ENCODE results near the gene PPP5C. TPM values are rescaled to one million over a fixed set of nuclear protein-coding genes. Genes with fewer than 3 reads are reported as not detected.

Gene PPP5C
- total RNA-seq, 4 donors from 2014 or later = 39.9 to 74.7 (median 61.9) TPM

DNA sequence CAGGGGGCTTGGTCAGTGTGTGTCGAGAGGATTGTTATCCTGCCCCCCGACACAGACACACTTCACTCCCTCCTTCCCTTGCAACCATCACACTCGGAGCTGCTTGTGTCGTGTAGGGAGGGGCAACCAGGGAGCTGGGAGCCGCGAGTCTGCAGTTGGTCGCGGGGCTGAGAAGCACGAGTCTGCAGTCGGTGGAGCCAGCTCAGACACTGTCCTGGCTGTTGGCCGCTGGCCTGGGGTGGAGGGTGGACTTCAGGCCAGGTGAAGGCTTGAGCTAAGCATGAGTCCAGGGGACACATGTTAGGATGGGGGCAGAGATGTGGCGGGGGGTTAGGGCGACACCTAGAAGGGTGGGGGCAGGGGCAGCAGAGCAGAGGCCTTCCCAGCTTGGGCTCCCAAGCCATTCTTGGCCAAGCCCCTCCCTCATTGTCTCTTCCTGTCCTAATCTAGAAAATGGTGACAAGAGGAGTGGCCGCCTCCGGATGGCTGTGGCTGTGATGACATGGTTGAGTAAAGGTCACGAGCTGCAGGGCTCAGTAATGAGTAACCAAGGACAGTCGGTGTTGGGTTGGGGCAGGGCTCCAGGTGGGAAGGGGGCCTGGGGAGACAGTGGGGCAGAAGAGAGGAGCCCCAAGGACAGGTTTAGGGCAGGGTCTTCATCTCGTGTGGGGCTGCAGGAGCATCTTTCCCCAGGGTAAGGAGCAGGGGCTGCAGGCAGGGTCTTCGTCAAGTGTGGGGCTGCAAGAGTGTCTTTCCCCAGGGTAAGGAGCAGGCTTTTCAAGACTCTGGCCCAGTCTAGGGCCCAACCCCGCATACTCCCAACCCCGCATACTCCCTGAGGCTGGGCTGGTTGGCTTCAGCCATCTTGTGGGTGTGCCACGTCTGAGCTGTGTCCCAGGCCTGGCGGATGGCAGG lies 8.6 kb downstream of the PPP5C start:
- Histone ChIP-seq H3K27ac (replicated peaks in 1 of 4) (no peak overlapping the region), H3K27me3 (no peaks in the 10 kb centered on the region), H3K36me3 (peaks cover 14 to 54% (median 50%) of the 10 kb centered on the region in 4 donors), H3K4me1 (peaks cover 18 to 38% (median 32%) of the 10 kb centered on the region in 4 donors), H3K4me3 (no peak overlapping the region), H3K9me3 (no peaks in the 10 kb centered on the region)
- no peak for DNase-seq (ENCODE audit: extremely low spot score)
- intact Hi-C loops (cut with DNase I) = no loop called here
- 87% methylated on average over 18 of the region's 23 CpGs for WGBS
- TF ChIP-seq POLR2A (IDR thresholded peaks at IDR 0.05; ENCODE audit: low read depth) (no peak), EP300 (IDR thresholded peaks at IDR 0.05) (no peak), POLR2AphosphoS5 (IDR thresholded peaks at IDR 0.05) (no peak)
- TF ChIP-seq, protein P1, sequence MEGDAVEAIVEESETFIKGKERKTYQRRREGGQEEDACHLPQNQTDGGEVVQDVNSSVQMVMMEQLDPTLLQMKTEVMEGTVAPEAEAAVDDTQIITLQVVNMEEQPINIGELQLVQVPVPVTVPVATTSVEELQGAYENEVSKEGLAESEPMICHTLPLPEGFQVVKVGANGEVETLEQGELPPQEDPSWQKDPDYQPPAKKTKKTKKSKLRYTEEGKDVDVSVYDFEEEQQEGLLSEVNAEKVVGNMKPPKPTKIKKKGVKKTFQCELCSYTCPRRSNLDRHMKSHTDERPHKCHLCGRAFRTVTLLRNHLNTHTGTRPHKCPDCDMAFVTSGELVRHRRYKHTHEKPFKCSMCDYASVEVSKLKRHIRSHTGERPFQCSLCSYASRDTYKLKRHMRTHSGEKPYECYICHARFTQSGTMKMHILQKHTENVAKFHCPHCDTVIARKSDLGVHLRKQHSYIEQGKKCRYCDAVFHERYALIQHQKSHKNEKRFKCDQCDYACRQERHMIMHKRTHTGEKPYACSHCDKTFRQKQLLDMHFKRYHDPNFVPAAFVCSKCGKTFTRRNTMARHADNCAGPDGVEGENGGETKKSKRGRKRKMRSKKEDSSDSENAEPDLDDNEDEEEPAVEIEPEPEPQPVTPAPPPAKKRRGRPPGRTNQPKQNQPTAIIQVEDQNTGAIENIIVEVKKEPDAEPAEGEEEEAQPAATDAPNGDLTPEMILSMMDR (IDR thresholded peaks at IDR 0.05) = no peak

DNA sequence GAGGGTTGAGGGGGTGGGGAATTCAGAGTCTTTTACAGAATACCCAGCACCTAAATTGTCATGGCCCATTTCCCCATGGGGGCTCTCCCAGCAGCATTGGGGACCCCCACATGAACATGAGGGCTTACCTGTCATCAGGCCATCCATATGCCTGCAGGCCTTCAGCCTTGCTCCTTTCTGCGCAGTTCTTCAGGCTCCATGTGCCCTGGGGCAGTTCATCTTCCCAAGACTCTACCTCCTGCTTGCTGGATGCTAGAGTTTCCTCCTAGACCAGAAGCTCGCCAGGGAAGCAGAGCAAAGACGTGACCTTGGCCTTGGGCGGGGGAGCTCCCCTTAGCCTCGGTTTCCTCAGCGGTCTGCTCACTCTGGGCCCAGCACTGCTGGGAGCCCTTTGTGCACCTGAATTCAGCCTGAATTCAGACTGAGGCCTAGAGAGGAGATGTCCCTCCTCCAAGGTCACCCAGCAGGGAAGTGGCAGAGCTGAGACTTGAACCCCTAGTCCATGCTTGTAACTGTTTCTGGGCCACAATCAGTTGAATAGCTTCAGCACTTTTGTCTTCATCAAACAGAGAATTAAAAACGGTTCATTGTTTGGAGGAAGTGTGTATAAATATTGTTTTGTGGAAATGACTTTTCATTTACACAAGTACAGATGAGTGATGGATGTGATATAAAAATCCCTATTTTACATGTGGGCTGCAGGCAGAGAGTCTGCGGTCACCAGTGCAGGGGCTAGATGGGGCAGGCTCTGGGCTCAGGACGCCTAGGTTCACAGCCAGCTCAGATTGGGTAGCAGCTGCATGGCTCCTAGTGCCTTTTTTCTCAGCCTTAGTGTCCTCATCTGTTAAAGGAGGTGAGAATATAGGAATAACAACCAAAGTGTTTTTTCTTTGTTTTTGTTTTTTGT lies 9.5 kb downstream of the PPP5C start:
- Histone ChIP-seq H3K27ac (replicated peaks in 1 of 4) (no peak overlapping the region), H3K36me3 (peaks cover 14 to 54% (median 50%) of the 10 kb centered on the region in 4 donors), H3K9me3 (no peaks in the 10 kb centered on the region), H3K4me3 (no peak overlapping the region), H3K27me3 (no peaks in the 10 kb centered on the region), H3K4me1 (peaks cover 8 to 29% (median 23%) of the 10 kb centered on the region in 4 donors)
- intact Hi-C loops (cut with DNase I) = no loop called here
- TF ChIP-seq, protein P1 (IDR thresholded peaks at IDR 0.05) = no peak
- TF ChIP-seq POLR2A (IDR thresholded peaks at IDR 0.05; ENCODE audit: low read depth) (no peak), EP300 (IDR thresholded peaks at IDR 0.05) (no peak), POLR2AphosphoS5 (IDR thresholded peaks at IDR 0.05) (no peak)
- DNase-seq (ENCODE audit: extremely low spot score) = no peak
- 85% methylated on average over 5 of the region's 9 CpGs for WGBS

DNA sequence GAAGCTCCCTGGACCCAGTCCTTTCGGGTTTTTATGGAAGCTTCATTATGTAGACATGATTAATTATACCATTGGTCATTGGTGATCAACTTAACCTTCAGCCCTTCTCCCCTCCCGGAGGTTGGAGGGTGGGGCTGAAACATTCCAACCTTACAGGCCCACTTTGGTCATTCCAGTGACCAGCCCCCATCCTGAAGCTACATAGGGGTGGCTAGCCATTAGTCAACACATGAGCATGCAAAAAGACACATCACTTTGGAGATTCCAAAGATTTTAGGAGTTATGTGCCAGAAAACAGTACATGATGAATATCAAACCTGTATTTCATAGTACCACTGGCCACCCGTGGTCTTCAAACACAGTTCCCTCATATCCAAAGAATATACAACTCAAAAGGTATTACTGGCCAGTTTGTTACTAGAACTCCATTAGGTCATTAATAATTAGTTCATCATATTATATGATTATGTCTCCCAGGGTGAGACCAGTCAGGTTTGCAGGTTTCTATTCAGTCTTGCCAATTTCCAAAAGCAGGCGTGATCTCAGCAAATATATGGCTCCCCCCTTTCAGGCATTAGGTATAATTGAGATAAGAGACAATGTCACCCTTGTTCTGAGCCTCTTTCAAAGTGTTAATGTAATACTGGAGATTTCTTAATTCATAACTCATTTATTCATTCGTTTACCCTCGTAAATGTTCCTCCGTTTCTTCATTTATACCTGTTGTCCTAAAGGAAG lies 11.1 kb downstream of the PPP5C start:
- H3K36me3 ChIP-seq = peaks cover 14 to 52% (median 48%) of the 10 kb centered on the region in 4 donors
- no peaks in the 10 kb centered on the region for H3K9me3 ChIP-seq
- no peaks in the 10 kb centered on the region for H3K27me3 ChIP-seq
- TF ChIP-seq, protein P1 (IDR thresholded peaks at IDR 0.05) = no peak
- no peak for TF ChIP-seq POLR2AphosphoS5 (IDR thresholded peaks at IDR 0.05)
- TF ChIP-seq EP300 (IDR thresholded peaks at IDR 0.05) = no peak
- no peak for TF ChIP-seq POLR2A (IDR thresholded peaks at IDR 0.05; ENCODE audit: low read depth)
- no peak overlapping the region for H3K4me3 ChIP-seq
- 84% methylated on average over 7 of the region's 7 CpGs for WGBS
- H3K27ac ChIP-seq (replicated peaks in 1 of 4) = no peak overlapping the region
- intact Hi-C loops (cut with DNase I) = no loop called here
- peaks cover 0 to 19% (median 13%) of the 10 kb centered on the region in 4 donors for H3K4me1 ChIP-seq
- no peak for DNase-seq (ENCODE audit: extremely low spot score)

DNA sequence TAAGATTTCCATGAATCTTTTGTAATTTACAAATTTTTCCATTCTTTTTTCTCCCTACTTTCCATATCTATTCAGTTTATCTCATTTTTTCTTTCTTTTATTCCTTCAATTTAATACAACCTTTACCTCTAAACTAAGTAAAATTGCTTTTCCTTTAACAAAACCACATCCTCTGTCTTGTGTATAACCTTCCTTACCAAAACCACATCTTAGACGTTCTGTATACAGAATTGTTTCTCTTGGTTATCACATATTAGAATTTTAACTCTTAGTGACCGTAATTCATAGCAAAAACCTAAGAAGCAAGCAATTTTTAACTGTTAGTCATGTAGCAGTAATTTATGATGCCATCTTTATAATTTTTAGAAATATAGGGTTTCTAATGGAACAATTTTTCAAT lies 15.0 kb downstream of the PPP5C start:
- Histone ChIP-seq H3K4me1 (peaks cover 0 to 7% (median 0%) of the 10 kb centered on the region in 4 donors), H3K27me3 (no peaks in the 10 kb centered on the region), H3K9me3 (no peaks in the 10 kb centered on the region), H3K4me3 (no peak overlapping the region), H3K36me3 (peaks cover 1 to 47% (median 32%) of the 10 kb centered on the region in 4 donors), H3K27ac (replicated peaks in 1 of 4) (no peak overlapping the region)
- no peak for TF ChIP-seq POLR2A (IDR thresholded peaks at IDR 0.05; ENCODE audit: low read depth)
- TF ChIP-seq EP300 (IDR thresholded peaks at IDR 0.05) = no peak
- TF ChIP-seq POLR2AphosphoS5 (IDR thresholded peaks at IDR 0.05) = no peak
- TF ChIP-seq, protein P1 (IDR thresholded peaks at IDR 0.05) = no peak
- intact Hi-C loops (cut with DNase I) = no loop called here
- WGBS = 66% methylated on average over 2 of the region's 2 CpGs
- no peak for DNase-seq (ENCODE audit: extremely low spot score)
